ENCODE results near the gene ADAMTSL1. TPM values are rescaled to one million over a fixed set of nuclear protein-coding genes. Genes with fewer than 3 reads are reported as not detected.

The ADAMTSL1 gene
- total and polyA plus RNA-seq, 2 donors (not counting 3 experiments of a cell fraction or from before 2014, with no cell fraction given) = 15.0 to 18.4 TPM

- no peaks in the 10 kb centered on the region for H3K9me3 ChIP-seq (replicated peaks; ENCODE audit: control insufficient read depth, insufficient read depth, low read length)
- no peaks in the 10 kb centered on the region for H3K4me1 ChIP-seq (ENCODE audit: control insufficient read depth, extremely low read depth, insufficient read depth, low read length)
- H3K9me1 ChIP-seq (replicated peaks; ENCODE audit: control insufficient read depth, extremely low read depth, insufficient read depth, low read length) = no peaks in the 10 kb centered on the region
- H3K27me3 ChIP-seq (ENCODE audit: control insufficient read depth in 2 of 2, insufficient read depth in 2 of 2, low read length in 2 of 2) = no peaks in the 10 kb centered on the region
- H3K9ac ChIP-seq (replicated peaks; ENCODE audit: extremely low read depth, insufficient read depth, low read length) = no peak overlapping the region
- H3K79me2 ChIP-seq (ENCODE audit: control insufficient read depth, insufficient read depth, low read length) = no peaks in the 10 kb centered on the region
- H3K36me3 ChIP-seq (ENCODE audit: control insufficient read depth in 2 of 2, extremely low read depth in 1 of 2, insufficient read depth in 2 of 2, low read length in 2 of 2) = no peaks in the 10 kb centered on the region
- BruUV-seq (replicated peaks) = no TSS peak
- no peaks in the 10 kb centered on the region for H4K20me1 ChIP-seq (replicated peaks; ENCODE audit: control insufficient read depth, extremely low read depth, insufficient read depth, low read length)
- DNase-seq (ENCODE audit: low read depth, low spot score) (no peak), FAIRE-seq (no peak)
- intact Hi-C loops (cut with micrococcal nuclease) (no loop called here), dilution Hi-C loops (cut with MboI; ENCODE audit: extremely low pct_ligation_motif_present, low sequenced_read_pairs) (no loop called here)
- no peak overlapping the region for H3K4me3 ChIP-seq (replicated peaks in 1 of 3; ENCODE audit: insufficient read depth in 1 of 3, low read depth in 1 of 3, low read length in 3 of 3)
- CTCF ChIA-PET = interaction anchor here (0.8 kb wide), 1 partner anchor 292 kb away, joined by 3 read pairs; no protein-coding TSS in a partner anchor
- H3K4me2 ChIP-seq (ENCODE audit: insufficient read depth, low read length) = no peak overlapping the region
- no peak for TF ChIP-seq JUN (IDR thresholded peaks at IDR 0.05; ENCODE audit: borderline replicate concordance, insufficient read depth, insufficient read length, low read depth)
- no peak for TF ChIP-seq MAX (IDR thresholded peaks at IDR 0.05; ENCODE audit: insufficient read depth, insufficient read length)
- TF ChIP-seq EZH2 (IDR thresholded peaks at IDR 0.05; ENCODE audit: borderline replicate concordance, low read depth, low read length, severe bottlenecking) = no peak
- no peak for TF ChIP-seq GATA2 (IDR thresholded peaks at IDR 0.05; ENCODE audit: insufficient read depth, insufficient read length, low read depth, low read length)
- TF ChIP-seq POLR2A (IDR thresholded peaks at IDR 0.05; ENCODE audit: low read depth, low read length) = no peak
- TF ChIP-seq MYC (IDR thresholded peaks at IDR 0.05; ENCODE audit: low read depth, low read length) = no peak
- no peak for TF ChIP-seq POLR2AphosphoS5 (IDR thresholded peaks at IDR 0.05; ENCODE audit: insufficient read depth, low read depth, low read length)
- TF ChIP-seq CTCF (IDR thresholded peaks at IDR 0.05; ENCODE audit: extremely low read depth in 1 of 2, insufficient read depth in 1 of 2, low read depth in 1 of 2, low read length in 2 of 2) = no peak
- no peak for TF ChIP-seq FOS (IDR thresholded peaks at IDR 0.05; ENCODE audit: borderline replicate concordance, insufficient read depth, low read length)
- POLR2A ChIA-PET = no interaction called here
- H3K27ac ChIP-seq (ENCODE audit: insufficient read depth, low read depth, low read length) = no peak overlapping the region
- H2AFZ ChIP-seq (ENCODE audit: low read depth, low read length) = no peak overlapping the region
Observed at GRCh38 chr9:18718932-18719331, 245.0 kb downstream of the ADAMTSL1 start.
